C4-2B (cell line): Measurements from ENCODE around the gene AMMECR1L.
"Not testable (repeated sequence)": the region's sequence is repeated elsewhere in the genome, so short reads cannot be mapped to it uniquely, and the experiment has no call there.

Experiments
- ZFX ChIP-seq: fragments of 450-650 bp; IDR thresholded peaks from 2 replicates; pipeline ENCODE4 v1.6.1; 2017
- TF ChIP-seq, protein P1 (sequence below): fragments of 450-650 bp; conservative IDR thresholded peaks from 2 replicates; pipeline ENCODE4 v1.5.1; 2017; ENCODE audit warnings: mild to moderate bottlenecking

DNA sequence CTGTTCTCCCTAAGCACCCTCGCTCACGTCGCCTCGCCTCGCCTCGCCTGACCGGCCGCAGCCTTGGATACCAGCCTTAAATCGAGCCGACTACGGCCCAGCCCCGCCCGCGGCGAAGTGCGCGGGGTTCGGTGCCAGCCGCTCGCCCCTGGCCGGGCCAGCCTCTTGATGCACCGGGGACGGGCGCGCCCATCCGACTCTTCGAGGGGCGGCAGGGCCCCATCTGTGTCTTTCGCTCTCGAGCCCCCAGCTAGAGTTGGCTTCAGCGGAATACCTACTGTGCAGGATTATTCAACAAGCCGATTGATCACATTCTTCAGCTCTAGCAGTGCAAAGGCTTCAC lies 808 bp upstream of the AMMECR1L start:
- TF ChIP-seq, protein P1, sequence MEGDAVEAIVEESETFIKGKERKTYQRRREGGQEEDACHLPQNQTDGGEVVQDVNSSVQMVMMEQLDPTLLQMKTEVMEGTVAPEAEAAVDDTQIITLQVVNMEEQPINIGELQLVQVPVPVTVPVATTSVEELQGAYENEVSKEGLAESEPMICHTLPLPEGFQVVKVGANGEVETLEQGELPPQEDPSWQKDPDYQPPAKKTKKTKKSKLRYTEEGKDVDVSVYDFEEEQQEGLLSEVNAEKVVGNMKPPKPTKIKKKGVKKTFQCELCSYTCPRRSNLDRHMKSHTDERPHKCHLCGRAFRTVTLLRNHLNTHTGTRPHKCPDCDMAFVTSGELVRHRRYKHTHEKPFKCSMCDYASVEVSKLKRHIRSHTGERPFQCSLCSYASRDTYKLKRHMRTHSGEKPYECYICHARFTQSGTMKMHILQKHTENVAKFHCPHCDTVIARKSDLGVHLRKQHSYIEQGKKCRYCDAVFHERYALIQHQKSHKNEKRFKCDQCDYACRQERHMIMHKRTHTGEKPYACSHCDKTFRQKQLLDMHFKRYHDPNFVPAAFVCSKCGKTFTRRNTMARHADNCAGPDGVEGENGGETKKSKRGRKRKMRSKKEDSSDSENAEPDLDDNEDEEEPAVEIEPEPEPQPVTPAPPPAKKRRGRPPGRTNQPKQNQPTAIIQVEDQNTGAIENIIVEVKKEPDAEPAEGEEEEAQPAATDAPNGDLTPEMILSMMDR = not testable (repeated sequence)
- not testable (repeated sequence) for TF ChIP-seq ZFX
